H1 (cell line): ENCODE results near the gene FRRS1L. TPM values are rescaled to one million over a fixed set of nuclear protein-coding genes. Genes with fewer than 3 reads are reported as not detected.

ENCODE experiments used
- BACH1 ChIP-seq: IDR thresholded peaks from 2 replicates; pipeline ENCODE4 v1.6.1; 2012; ENCODE audit warnings: low read length, improper control_type of control experiment
- polyA plus RNA-seq, 7 experiments: library from polyadenylated mRNA; depleted of rRNA in 3 of 7; stranded (reverse) in 5 of 7; unstranded in 2 of 7; fragments of >200 nt in 5 of 7; fragments of 200-250 nt in 2 of 7; gene quantifications; 1 replicate in 5 of 7; 2 replicates in 1 of 7; 4 replicates in 1 of 7; pipeline versions ENCODE4 v1.2.1 to v1.2.3, GENCODE V29; 2011 to 2013; ENCODE audit warnings: missing spikeins in 2 of 7, mixed read lengths in 2 of 7
- total RNA-seq: library from RNA; stranded (reverse); fragmentation: NEBNext Ultra II Directional; extraction: Animal tissue kit (Norgen Biotek cat#: 25700); gene quantifications from 2 replicates; pipeline ENCODE4 v1.2.1, GENCODE V29; 2021
- TF ChIP-seq, protein P1 (sequence below): fragments of 300-600 bp; sonication (generic); IDR thresholded peaks from 2 replicates; pipeline ENCODE4 v1.7.1; 2012; ENCODE audit warnings: low read length, moderate library complexity, mild to moderate bottlenecking, inconsistent platforms; ENCODE audit not compliant: insufficient replicate concordance

The FRRS1L gene
- total and polyA plus RNA-seq, 2 of the 8 experiments (the other 6 are each of a cell fraction or from before 2014, with no cell fraction given) = 1.0 to 2.2 TPM

DNA sequence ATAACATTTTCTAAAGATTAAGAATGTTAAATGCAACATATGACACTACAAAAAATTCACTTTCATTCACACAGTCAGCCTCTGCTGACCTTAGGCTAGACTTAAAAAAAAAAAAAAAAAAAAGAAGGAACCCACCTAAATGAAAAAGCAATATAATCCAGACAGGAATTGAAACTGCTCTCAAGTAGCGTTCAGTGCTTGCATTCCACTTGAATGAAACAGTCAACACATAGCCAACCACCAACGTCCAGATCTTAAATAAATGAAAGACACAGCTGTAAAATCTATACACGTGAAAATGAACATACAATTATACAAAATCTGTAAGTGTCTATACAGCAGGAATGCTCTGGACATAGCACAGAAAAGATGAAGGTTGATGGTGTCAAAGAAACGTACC is 58.7 kb downstream of the FRRS1L start (continued):
- TF ChIP-seq, protein P1, sequence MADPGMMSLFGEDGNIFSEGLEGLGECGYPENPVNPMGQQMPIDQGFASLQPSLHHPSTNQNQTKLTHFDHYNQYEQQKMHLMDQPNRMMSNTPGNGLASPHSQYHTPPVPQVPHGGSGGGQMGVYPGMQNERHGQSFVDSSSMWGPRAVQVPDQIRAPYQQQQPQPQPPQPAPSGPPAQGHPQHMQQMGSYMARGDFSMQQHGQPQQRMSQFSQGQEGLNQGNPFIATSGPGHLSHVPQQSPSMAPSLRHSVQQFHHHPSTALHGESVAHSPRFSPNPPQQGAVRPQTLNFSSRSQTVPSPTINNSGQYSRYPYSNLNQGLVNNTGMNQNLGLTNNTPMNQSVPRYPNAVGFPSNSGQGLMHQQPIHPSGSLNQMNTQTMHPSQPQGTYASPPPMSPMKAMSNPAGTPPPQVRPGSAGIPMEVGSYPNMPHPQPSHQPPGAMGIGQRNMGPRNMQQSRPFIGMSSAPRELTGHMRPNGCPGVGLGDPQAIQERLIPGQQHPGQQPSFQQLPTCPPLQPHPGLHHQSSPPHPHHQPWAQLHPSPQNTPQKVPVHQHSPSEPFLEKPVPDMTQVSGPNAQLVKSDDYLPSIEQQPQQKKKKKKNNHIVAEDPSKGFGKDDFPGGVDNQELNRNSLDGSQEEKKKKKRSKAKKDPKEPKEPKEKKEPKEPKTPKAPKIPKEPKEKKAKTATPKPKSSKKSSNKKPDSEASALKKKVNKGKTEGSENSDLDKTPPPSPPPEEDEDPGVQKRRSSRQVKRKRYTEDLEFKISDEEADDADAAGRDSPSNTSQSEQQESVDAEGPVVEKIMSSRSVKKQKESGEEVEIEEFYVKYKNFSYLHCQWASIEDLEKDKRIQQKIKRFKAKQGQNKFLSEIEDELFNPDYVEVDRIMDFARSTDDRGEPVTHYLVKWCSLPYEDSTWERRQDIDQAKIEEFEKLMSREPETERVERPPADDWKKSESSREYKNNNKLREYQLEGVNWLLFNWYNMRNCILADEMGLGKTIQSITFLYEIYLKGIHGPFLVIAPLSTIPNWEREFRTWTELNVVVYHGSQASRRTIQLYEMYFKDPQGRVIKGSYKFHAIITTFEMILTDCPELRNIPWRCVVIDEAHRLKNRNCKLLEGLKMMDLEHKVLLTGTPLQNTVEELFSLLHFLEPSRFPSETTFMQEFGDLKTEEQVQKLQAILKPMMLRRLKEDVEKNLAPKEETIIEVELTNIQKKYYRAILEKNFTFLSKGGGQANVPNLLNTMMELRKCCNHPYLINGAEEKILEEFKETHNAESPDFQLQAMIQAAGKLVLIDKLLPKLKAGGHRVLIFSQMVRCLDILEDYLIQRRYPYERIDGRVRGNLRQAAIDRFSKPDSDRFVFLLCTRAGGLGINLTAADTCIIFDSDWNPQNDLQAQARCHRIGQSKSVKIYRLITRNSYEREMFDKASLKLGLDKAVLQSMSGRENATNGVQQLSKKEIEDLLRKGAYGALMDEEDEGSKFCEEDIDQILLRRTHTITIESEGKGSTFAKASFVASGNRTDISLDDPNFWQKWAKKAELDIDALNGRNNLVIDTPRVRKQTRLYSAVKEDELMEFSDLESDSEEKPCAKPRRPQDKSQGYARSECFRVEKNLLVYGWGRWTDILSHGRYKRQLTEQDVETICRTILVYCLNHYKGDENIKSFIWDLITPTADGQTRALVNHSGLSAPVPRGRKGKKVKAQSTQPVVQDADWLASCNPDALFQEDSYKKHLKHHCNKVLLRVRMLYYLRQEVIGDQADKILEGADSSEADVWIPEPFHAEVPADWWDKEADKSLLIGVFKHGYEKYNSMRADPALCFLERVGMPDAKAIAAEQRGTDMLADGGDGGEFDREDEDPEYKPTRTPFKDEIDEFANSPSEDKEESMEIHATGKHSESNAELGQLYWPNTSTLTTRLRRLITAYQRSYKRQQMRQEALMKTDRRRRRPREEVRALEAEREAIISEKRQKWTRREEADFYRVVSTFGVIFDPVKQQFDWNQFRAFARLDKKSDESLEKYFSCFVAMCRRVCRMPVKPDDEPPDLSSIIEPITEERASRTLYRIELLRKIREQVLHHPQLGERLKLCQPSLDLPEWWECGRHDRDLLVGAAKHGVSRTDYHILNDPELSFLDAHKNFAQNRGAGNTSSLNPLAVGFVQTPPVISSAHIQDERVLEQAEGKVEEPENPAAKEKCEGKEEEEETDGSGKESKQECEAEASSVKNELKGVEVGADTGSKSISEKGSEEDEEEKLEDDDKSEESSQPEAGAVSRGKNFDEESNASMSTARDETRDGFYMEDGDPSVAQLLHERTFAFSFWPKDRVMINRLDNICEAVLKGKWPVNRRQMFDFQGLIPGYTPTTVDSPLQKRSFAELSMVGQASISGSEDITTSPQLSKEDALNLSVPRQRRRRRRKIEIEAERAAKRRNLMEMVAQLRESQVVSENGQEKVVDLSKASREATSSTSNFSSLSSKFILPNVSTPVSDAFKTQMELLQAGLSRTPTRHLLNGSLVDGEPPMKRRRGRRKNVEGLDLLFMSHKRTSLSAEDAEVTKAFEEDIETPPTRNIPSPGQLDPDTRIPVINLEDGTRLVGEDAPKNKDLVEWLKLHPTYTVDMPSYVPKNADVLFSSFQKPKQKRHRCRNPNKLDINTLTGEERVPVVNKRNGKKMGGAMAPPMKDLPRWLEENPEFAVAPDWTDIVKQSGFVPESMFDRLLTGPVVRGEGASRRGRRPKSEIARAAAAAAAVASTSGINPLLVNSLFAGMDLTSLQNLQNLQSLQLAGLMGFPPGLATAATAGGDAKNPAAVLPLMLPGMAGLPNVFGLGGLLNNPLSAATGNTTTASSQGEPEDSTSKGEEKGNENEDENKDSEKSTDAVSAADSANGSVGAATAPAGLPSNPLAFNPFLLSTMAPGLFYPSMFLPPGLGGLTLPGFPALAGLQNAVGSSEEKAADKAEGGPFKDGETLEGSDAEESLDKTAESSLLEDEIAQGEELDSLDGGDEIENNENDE = no peak
- no peak for TF ChIP-seq BACH1
